ENCODE data around the gene ZNF747.

- TF ChIP-seq PKNOX1 (IDR thresholded peaks at IDR 0.05) (peak; percentile 83; the same call in 1 of the 2 replicates), ELF4 (IDR thresholded peaks at IDR 0.05) (peak; percentile 91), SUZ12 (IDR thresholded peaks at IDR 0.05) (no peak), ZNF384 (IDR thresholded peaks at IDR 0.05) (no peak), ARNT (IDR thresholded peaks at IDR 0.05) (0 out of 2 replicates have a peak, but pooled peaks have one; percentile 14), BHLHE40 (IDR thresholded peaks at IDR 0.05; ENCODE audit: borderline replicate concordance) (no peak), SP1 (IDR thresholded peaks at IDR 0.05) (no peak), TARDBP (IDR thresholded peaks at IDR 0.05) (no peak), HDGF (IDR thresholded peaks at IDR 0.05; ENCODE audit: borderline replicate concordance) (peak; percentile 1; the same call in 1 of the 2 replicates), FOXA1 (IDR thresholded peaks at IDR 0.05) (no peak), CTBP1 (IDR thresholded peaks at IDR 0.05; ENCODE audit: borderline replicate concordance) (no peak)
Observed at GRCh38 chr16:30571445-30572322, 37.0 kb upstream of the ZNF747 start, which contains the start of gene ZNF688.

Data from HEK293T (cell line).